Psoas muscle (tissue), 8 donors: ENCODE measurements around the gene ACTRT2. TPM values are rescaled to one million over a fixed set of nuclear protein-coding genes. Genes with fewer than 3 reads are reported as not detected.

ENCODE experiments used
- ATAC-seq, 4 donors: fragments of 200-7000 bp; cut with Tn5 transposase; one replicate each; pipeline ENCODE4 v1.9.1; 2020; ENCODE audit warnings: moderate library complexity in 3 of 4, mild to moderate bottlenecking in 2 of 4
- DNase-seq, 2 donors: peaks; one replicate each; pipeline ENCODE4 v3.0.0-alpha.2; 2020
- H3K27ac ChIP-seq: fragments of 200-600 bp; one replicate; pipeline ENCODE4 v1.8.0; 2022
- H3K27me3 ChIP-seq, 3 donors: fragments of 200-600 bp in 1 of 3; one replicate each; pipeline versions ENCODE4 v1.6.1 to v1.8.0; 2013 to 2022; ENCODE audit warnings: low read length in 2 of 3, mild to moderate bottlenecking in 2 of 3, moderate library complexity in 1 of 3; ENCODE audit not compliant: insufficient read depth in 3 of 3
- H3K36me3 ChIP-seq, 2 donors: fragments of 200-600 bp in 1 of 2; one replicate each; pipeline versions ENCODE4 v1.6.1 to v1.8.0; 2013 to 2022; ENCODE audit warnings: low read depth in 1 of 2, mild to moderate bottlenecking in 1 of 2, moderate library complexity in 1 of 2; ENCODE audit not compliant: insufficient read depth in 1 of 2
- H3K4me1 ChIP-seq: fragments of 200-600 bp; one replicate; pipeline ENCODE4 v1.8.0; 2022
- H3K4me3 ChIP-seq: fragments of 200-600 bp; one replicate; pipeline ENCODE4 v1.8.0; 2022; ENCODE audit warnings: mild to moderate bottlenecking
- H3K9me3 ChIP-seq: fragments of 200-600 bp; one replicate; pipeline ENCODE4 v1.8.0; 2022
- CTCF ChIP-seq: fragments of 200-600 bp; IDR thresholded peaks from one replicate; pipeline ENCODE4 v1.8.0; 2022; ENCODE audit warnings: antibody characterized with exemption
- whole genome bisulfite sequencing, 3 donors: extraction: QIAGEN DNeasy Blood & Tissue Kit; methylation state at CpG; one replicate each; pipeline versions ENCODE4 v1.1.6 to v1.1.7; 2013; 5-methylcytosine and 5-hydroxymethylcytosine counted together
- intact Hi-C, 2 donors: fragments of 100-400 bp; cut with DNase I; formaldehyde crosslinking; loops; one replicate each; pipeline versions ENCODE4 v1.11.0 to v1.14.2; 2022
- polyA plus RNA-seq, 3 donors: library from polyadenylated mRNA; stranded (reverse); fragments of 200-250 nt; gene quantifications; one replicate each; pipeline ENCODE4 v1.2.3, GENCODE V29; 2013
- total RNA-seq, 4 donors: library from RNA; stranded (reverse); fragmentation: NEBNext Ultra II Directional in 2 of 4; extraction: Animal tissue kit (Norgen Biotek cat#: 25700) in 2 of 4; gene quantifications; one replicate each; pipeline versions ENCODE4 v1.2.1 to v1.2.4, GENCODE V29; 2021 to 2023
- donor health status: healthy with polysubstance abuse.
- donor health status: DM: no; HTN: no; CAD: no; lungs with moderate emphysema.
- donor health status: Bipolar disorder and iron deficiency.
- donor health status: healthy.
- donor health status: DM: yes; HTN: yes; CAD: no.
- donor health status: DM: no; HTN: no; CAD: no.
- donor health status: DM: no; HTN: no; CAD: no.
- donor health status: DM: yes; HTN: yes; CAD: no.

Gene ACTRT2
- total and polyA plus RNA-seq, 7 donors, result not detected

- Histone ChIP-seq H3K36me3 (no peaks in the 10 kb centered on the region), H3K27ac (no peak overlapping the region), H3K9me3 (no peaks in the 10 kb centered on the region), H3K27me3 (peaks cover 0 to 59% (median 9%) of the 10 kb centered on the region in 3 donors), H3K4me1 (no peaks in the 10 kb centered on the region), H3K4me3 (no peak overlapping the region)
- no peak for TF ChIP-seq CTCF
- no peak for ATAC-seq
- DNase-seq, result no peak
- WGBS, 3 donors, result 62 to 64% (median 62%) methylated on average over 20 of the region's 20 CpGs
- intact Hi-C loops, result no loop called here
Measured at GRCh38 chr1:3000671-3001470, 20.4 kb upstream of the ACTRT2 start.

- ATAC-seq (no peak), DNase-seq (no peak)
- 67 to 77% (median 72%) methylated on average over 45 to 47 of the region's 47 CpGs for WGBS, 3 donors
- Histone ChIP-seq H3K36me3 (no peaks in the 10 kb centered on the region), H3K9me3 (no peaks in the 10 kb centered on the region), H3K4me1 (no peaks in the 10 kb centered on the region), H3K27ac (no peak overlapping the region), H3K4me3 (no peak overlapping the region), H3K27me3 (peaks cover 0 to 63% (median 9%) of the 10 kb centered on the region in 3 donors)
- no peak for TF ChIP-seq CTCF
- intact Hi-C loops, result no loop called here
Measured at GRCh38 chr1:3001471-3002348, 19.6 kb upstream of the ACTRT2 start.

- intact Hi-C loops, result no loop called here
- Histone ChIP-seq H3K4me1 (no peaks in the 10 kb centered on the region), H3K4me3 (no peak overlapping the region), H3K36me3 (no peaks in the 10 kb centered on the region), H3K27me3 (peaks cover 0 to 64% (median 10%) of the 10 kb centered on the region in 3 donors), H3K9me3 (no peaks in the 10 kb centered on the region), H3K27ac (no peak overlapping the region)
- DNase-seq, result peak in 1 of 2 donors; percentile 41
- no peak for ATAC-seq
- 80 to 87% (median 86%) methylated on average over 23 of the region's 23 CpGs for WGBS, 3 donors
- no peak for TF ChIP-seq CTCF
Measured at GRCh38 chr1:3002349-3003038, 18.8 kb upstream of the ACTRT2 start.

GRCh38 chr1:3003039-3003940 lies 18.0 kb upstream of the ACTRT2 start:
- Histone ChIP-seq H3K9me3 (no peaks in the 10 kb centered on the region), H3K4me1 (no peaks in the 10 kb centered on the region), H3K36me3 (no peaks in the 10 kb centered on the region), H3K27me3 (peaks cover 0 to 71% (median 12%) of the 10 kb centered on the region in 3 donors), H3K4me3 (no peak overlapping the region), H3K27ac (no peak overlapping the region)
- WGBS, 3 donors, result 57 to 61% (median 60%) methylated on average over 32 of the region's 32 CpGs
- intact Hi-C loops, result no loop called here
- DNase-seq (peak in 1 of 2 donors; percentile 28), ATAC-seq (no peak)
- no peak for TF ChIP-seq CTCF
